DOHH2 (cell line): ENCODE results near the gene TMPRSS4.

Experiments used
- H3F3A ChIP-seq: fragments of 200-600 bp; sonication (generic), shearing (Covaris generic); 2 replicates; pipeline ENCODE4 v1.6.0; 2016; ENCODE audit warnings: antibody characterized with exemption, mild to moderate bottlenecking; ENCODE audit not compliant: control insufficient read depth, insufficient read depth
- H3K27ac ChIP-seq: fragments of 200-600 bp; sonication (generic); 2 replicates; pipeline ENCODE4 v1.5.1; 2014; ENCODE audit warnings: low read depth, mild to moderate bottlenecking, low read length, moderate library complexity
- H3K27me3 ChIP-seq: fragments of 200-600 bp; sonication (generic); 2 replicates; pipeline ENCODE4 v1.6.1; 2014; ENCODE audit warnings: mild to moderate bottlenecking, low read length, mixed read lengths; ENCODE audit not compliant: control insufficient read depth
- H3K36me3 ChIP-seq: fragments of 200-600 bp; sonication (generic); 2 replicates; pipeline ENCODE4 v1.6.1; 2014; ENCODE audit warnings: mild to moderate bottlenecking, low read length, moderate library complexity, mixed read lengths; ENCODE audit not compliant: control insufficient read depth
- H3K4me1 ChIP-seq: fragments of 200-600 bp; sonication (generic); 2 replicates; pipeline ENCODE4 v1.6.1; 2014; ENCODE audit warnings: mild to moderate bottlenecking, low read length, mixed read lengths; ENCODE audit not compliant: control insufficient read depth
- H3K4me2 ChIP-seq: fragments of 200-600 bp; sonication (generic); 2 replicates; pipeline ENCODE4 v1.6.0; 2014; ENCODE audit warnings: mild to moderate bottlenecking, low read length, moderate library complexity
- H3K4me3 ChIP-seq: fragments of 200-600 bp; sonication (generic); 2 replicates; pipeline ENCODE4 v1.5.1; 2014; ENCODE audit warnings: mild to moderate bottlenecking, low read length, mixed read lengths
- H3K79me2 ChIP-seq: fragments of 200-600 bp; sonication (generic); 2 replicates; pipeline ENCODE4 v1.6.1; 2014; ENCODE audit warnings: mild to moderate bottlenecking, low read length, mixed read lengths; ENCODE audit not compliant: control insufficient read depth
- H3K9me2 ChIP-seq: fragments of 200-600 bp; sonication (generic); replicated peaks from 2 replicates; pipeline ENCODE4 v1.6.1; 2014; ENCODE audit warnings: mild to moderate bottlenecking, low read length, mixed read lengths; ENCODE audit not compliant: control insufficient read depth
- H3K9me3 ChIP-seq: fragments of 200-600 bp; sonication (generic); 2 replicates; pipeline ENCODE4 v1.6.1; 2014; ENCODE audit warnings: antibody characterized with exemption, low read length, mixed read lengths; ENCODE audit not compliant: control insufficient read depth, insufficient read depth
- H4K20me1 ChIP-seq: fragments of 200-600 bp; sonication (generic); 2 replicates; pipeline ENCODE4 v1.6.0; 2014; ENCODE audit warnings: low read depth, mild to moderate bottlenecking, antibody characterized with exemption, low read length, moderate library complexity; ENCODE audit not compliant: control insufficient read depth, insufficient read depth
- EZH2phosphoT487 ChIP-seq: fragments of 200-600 bp; sonication (generic); IDR thresholded peaks from 2 replicates; pipeline ENCODE4 v1.6.1; 2017; ENCODE audit warnings: borderline replicate concordance, mild to moderate bottlenecking, antibody characterized with exemption, low read length, moderate library complexity, mixed read lengths
- TF ChIP-seq, protein P1 (sequence below): fragments of 200-600 bp; sonication (generic); IDR thresholded peaks from one replicate; pipeline ENCODE4 v1.5.1; 2014; ENCODE audit warnings: antibody characterized with exemption, mild to moderate bottlenecking, low read depth, low read length; ENCODE audit not compliant: poor library complexity, severe bottlenecking

TMPRSS4 gene

DNA sequence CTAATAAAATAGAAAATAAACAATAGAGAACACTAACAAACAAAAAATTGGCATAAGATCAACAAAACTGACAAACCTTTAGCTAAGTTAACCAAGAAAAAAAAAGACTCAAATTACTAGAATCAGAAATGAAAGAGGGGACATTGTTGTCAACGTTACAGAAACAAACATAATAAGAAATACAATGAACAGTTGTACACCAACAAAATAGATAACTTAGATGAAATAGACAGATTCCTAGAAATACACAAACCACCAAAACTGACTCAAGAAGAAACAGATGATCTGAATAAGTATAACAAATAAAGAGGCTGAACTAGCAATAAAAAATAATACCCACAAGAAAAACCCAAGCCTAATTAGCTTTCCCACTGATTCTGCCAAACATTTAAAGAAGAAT lies 34.7 kb upstream of the TMPRSS4 start:
- H3K4me3 ChIP-seq, result no peak overlapping the region
- H3K4me2 ChIP-seq, result no peak overlapping the region
- H3K79me2 ChIP-seq, result no peaks in the 10 kb centered on the region
- H3F3A ChIP-seq, result no peaks in the 10 kb centered on the region
- no peaks in the 10 kb centered on the region for H4K20me1 ChIP-seq
- H3K27ac ChIP-seq, result no peak overlapping the region
- no peaks in the 10 kb centered on the region for H3K36me3 ChIP-seq
- TF ChIP-seq, protein P1, sequence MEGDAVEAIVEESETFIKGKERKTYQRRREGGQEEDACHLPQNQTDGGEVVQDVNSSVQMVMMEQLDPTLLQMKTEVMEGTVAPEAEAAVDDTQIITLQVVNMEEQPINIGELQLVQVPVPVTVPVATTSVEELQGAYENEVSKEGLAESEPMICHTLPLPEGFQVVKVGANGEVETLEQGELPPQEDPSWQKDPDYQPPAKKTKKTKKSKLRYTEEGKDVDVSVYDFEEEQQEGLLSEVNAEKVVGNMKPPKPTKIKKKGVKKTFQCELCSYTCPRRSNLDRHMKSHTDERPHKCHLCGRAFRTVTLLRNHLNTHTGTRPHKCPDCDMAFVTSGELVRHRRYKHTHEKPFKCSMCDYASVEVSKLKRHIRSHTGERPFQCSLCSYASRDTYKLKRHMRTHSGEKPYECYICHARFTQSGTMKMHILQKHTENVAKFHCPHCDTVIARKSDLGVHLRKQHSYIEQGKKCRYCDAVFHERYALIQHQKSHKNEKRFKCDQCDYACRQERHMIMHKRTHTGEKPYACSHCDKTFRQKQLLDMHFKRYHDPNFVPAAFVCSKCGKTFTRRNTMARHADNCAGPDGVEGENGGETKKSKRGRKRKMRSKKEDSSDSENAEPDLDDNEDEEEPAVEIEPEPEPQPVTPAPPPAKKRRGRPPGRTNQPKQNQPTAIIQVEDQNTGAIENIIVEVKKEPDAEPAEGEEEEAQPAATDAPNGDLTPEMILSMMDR, result no peak
- H3K9me3 ChIP-seq, result no peaks in the 10 kb centered on the region
- peaks cover 4% of the 10 kb centered on the region; the same call in 1 of the 2 replicates for H3K4me1 ChIP-seq
- H3K9me2 ChIP-seq, result no peaks in the 10 kb centered on the region
- no peaks in the 10 kb centered on the region for H3K27me3 ChIP-seq

- no peaks in the 10 kb centered on the region for H3K9me2 ChIP-seq
- no peaks in the 10 kb centered on the region for H4K20me1 ChIP-seq
- H3K27ac ChIP-seq, result no peak overlapping the region
- H3K4me1 ChIP-seq, result peaks cover 4% of the 10 kb centered on the region; the same call in 1 of the 2 replicates
- no peaks in the 10 kb centered on the region for H3K27me3 ChIP-seq
- no peaks in the 10 kb centered on the region for H3F3A ChIP-seq
- no peak overlapping the region for H3K4me3 ChIP-seq
- H3K4me2 ChIP-seq, result no peak overlapping the region
- no peak for TF ChIP-seq EZH2phosphoT487
- TF ChIP-seq, protein P1, result no peak
- H3K79me2 ChIP-seq, result no peaks in the 10 kb centered on the region
- H3K36me3 ChIP-seq, result no peaks in the 10 kb centered on the region
- no peaks in the 10 kb centered on the region for H3K9me3 ChIP-seq
These were observed 34.1 kb upstream of the TMPRSS4 start for GRCh38 chr11:118042796-118043195.

GRCh38 chr11:118045191-118045590 lies 31.7 kb upstream of the TMPRSS4 start:
- no peak for TF ChIP-seq EZH2phosphoT487
- TF ChIP-seq, protein P1, result no peak
- H3K27ac ChIP-seq, result no peak overlapping the region
- no peaks in the 10 kb centered on the region for H3K9me3 ChIP-seq
- H3K9me2 ChIP-seq, result no peaks in the 10 kb centered on the region
- no peaks in the 10 kb centered on the region for H3K36me3 ChIP-seq
- no peak overlapping the region for H3K4me3 ChIP-seq
- H4K20me1 ChIP-seq, result no peaks in the 10 kb centered on the region
- H3K79me2 ChIP-seq, result no peaks in the 10 kb centered on the region
- H3K4me2 ChIP-seq, result no peak overlapping the region
- H3K27me3 ChIP-seq, result no peaks in the 10 kb centered on the region
- peaks cover 4% of the 10 kb centered on the region; the same call in 1 of the 2 replicates for H3K4me1 ChIP-seq
- H3F3A ChIP-seq, result no peaks in the 10 kb centered on the region
